HCT116 (cell line): ENCODE data around the gene CBX8. TPM values are rescaled to one million over a fixed set of nuclear protein-coding genes. Genes with fewer than 3 reads are reported as not detected.

Experiments used
- ATAC-seq: fragments of 200-7000 bp; cut with Tn5 transposase; 2 replicates; pipeline ENCODE4 v1.9.1; 2020; ENCODE audit warnings: mild to moderate bottlenecking, moderate library complexity
- BruUV-seq: library from RNA; stranded (reverse); fragments of 400-500 nt; replicated peaks from 2 replicates; lab custom pipeline; 2021; lab: Mats Ljungman, UMichigan
- CTCF ChIA-PET: fragments of 300-600 bp; sonication (Branson Sonifier 250); formaldehyde crosslinking; loops from one replicate; lab custom pipeline; 2021; ENCODE audit warnings: antibody characterized with exemption; lab: Charles Lee
- POLR2A ChIA-PET: fragments of 300-600, 350-600 bp; sonication (Branson Sonifier 250); formaldehyde crosslinking; loops from one replicate; lab custom pipeline; 2021; ENCODE audit warnings: antibody characterized with exemption; lab: Charles Lee
- RAD21 ChIA-PET, 2 experiments: fragments of 300-600 bp; sonication (Branson Sonifier 250); formaldehyde crosslinking; loops; one replicate each; lab custom pipeline; 2023; ENCODE audit warnings: low total read pairs in 2 of 2; ENCODE audit not compliant: uncharacterized antibody in 2 of 2, unreplicated experiment in 2 of 2, low non-redundant PET in 1 of 2; lab: Charles Lee
- DNase-seq: peaks from one replicate; pipeline ENCODE4 v3.0.0-alpha.2; 2010; ENCODE audit warnings: low read depth, low spot score
- H2AFZ ChIP-seq: fragments of 200-600 bp; shearing (Covaris generic), sonication (generic); 2 replicates; pipeline ENCODE4 v1.6.1; 2017; ENCODE audit warnings: low read depth, mixed run types, mixed read lengths, antibody characterized with exemption, low read length; ENCODE audit not compliant: poor library complexity, severe bottlenecking
- H3K27ac ChIP-seq: 2 replicates; pipeline ENCODE4 v1.5.1; 2012; ENCODE audit warnings: low read depth, low read length
- H3K27me3 ChIP-seq: fragments of 200-600 bp; sonication (generic); 2 replicates; pipeline ENCODE4 v1.6.1; 2016; ENCODE audit warnings: mixed run types, low read length, mixed read lengths; ENCODE audit not compliant: insufficient read depth
- H3K36me3 ChIP-seq, 2 experiments: fragments of 200-500 bp in 1 of 2; fragments of 200-600 bp in 1 of 2; sonication (Bioruptor generic) in 1 of 2; sonication (generic) in 1 of 2; 2 replicates each; pipeline versions ENCODE4 v1.5.1 to v1.6.1; 2014 to 2016; ENCODE audit warnings: low read length in 2 of 2, inconsistent platforms in 1 of 2, mixed read lengths in 1 of 2, mixed run types in 1 of 2; ENCODE audit not compliant: insufficient read depth in 2 of 2, control insufficient read depth in 1 of 2
- H3K4me1 ChIP-seq, 2 experiments: fragments of 200-600 bp in 1 of 2; sonication (generic) in 1 of 2; 2 replicates each; pipeline versions ENCODE4 v1.5.1 to v1.6.1; 2012 to 2017; ENCODE audit warnings: low read length in 2 of 2, inconsistent platforms in 1 of 2, mild to moderate bottlenecking in 1 of 2, mixed read lengths in 1 of 2, mixed run types in 1 of 2, moderate library complexity in 1 of 2; ENCODE audit not compliant: insufficient read depth in 2 of 2, control insufficient read depth in 1 of 2
- H3K4me2 ChIP-seq: fragments of 200-600 bp; sonication (generic); 2 replicates; pipeline ENCODE4 v1.6.1; 2017; ENCODE audit warnings: mixed run types, low read length, mixed read lengths
- H3K4me3 ChIP-seq, 2 experiments: fragments of 200-600 bp in 1 of 2; sonication (generic) in 1 of 2; replicated peaks in 1 of 2; 2 replicates each; pipeline ENCODE4 v1.5.1; 2011 to 2016; ENCODE audit warnings: low read length in 2 of 2, control low read depth in 1 of 2, low read depth in 1 of 2, mild to moderate bottlenecking in 1 of 2, mixed read lengths in 1 of 2, mixed run types in 1 of 2
- H3K79me2 ChIP-seq: fragments of 200-600 bp; sonication (generic); 2 replicates; pipeline ENCODE4 v1.6.1; 2017; ENCODE audit warnings: mild to moderate bottlenecking, mixed run types, low read length, moderate library complexity, mixed read lengths; ENCODE audit not compliant: insufficient read depth
- H3K9ac ChIP-seq: fragments of 200-600 bp; sonication (generic); 2 replicates; pipeline ENCODE4 v1.6.1; 2016; ENCODE audit warnings: low read length, mixed read lengths
- H3K9me2 ChIP-seq: fragments of 200-600 bp; sonication (generic), shearing (Covaris generic); 2 replicates; pipeline ENCODE4 v1.6.1; 2017; ENCODE audit warnings: mixed run types, mild to moderate bottlenecking, moderate library complexity; ENCODE audit not compliant: insufficient read depth
- H3K9me3 ChIP-seq, 2 experiments: fragments of 200-500 bp in 1 of 2; fragments of 200-600 bp in 1 of 2; sonication (Bioruptor generic) in 1 of 2; sonication (generic) in 1 of 2; 2 replicates each; pipeline ENCODE4 v1.6.1; 2014 to 2017; ENCODE audit warnings: low read length in 2 of 2, mixed read lengths in 2 of 2, inconsistent platforms in 1 of 2, low read depth in 1 of 2, mild to moderate bottlenecking in 1 of 2, mixed run types in 1 of 2, moderate library complexity in 1 of 2; ENCODE audit not compliant: control insufficient read depth in 1 of 2, insufficient read depth in 1 of 2
- H4K20me1 ChIP-seq: fragments of 200-600 bp; sonication (generic), shearing (Covaris generic); 2 replicates; pipeline ENCODE4 v1.6.1; 2017; ENCODE audit warnings: mixed run types, mild to moderate bottlenecking, moderate library complexity; ENCODE audit not compliant: insufficient read depth
- CBX3 ChIP-seq: IDR thresholded peaks from 2 replicates; pipeline ENCODE4 v1.6.1; 2012; ENCODE audit warnings: low read depth
- CEBPB ChIP-seq: IDR thresholded peaks from 2 replicates; pipeline ENCODE4 v1.6.1; 2012; ENCODE audit warnings: low read depth
- EGR1 ChIP-seq: IDR thresholded peaks from 2 replicates; pipeline ENCODE4 v1.6.1; 2012; ENCODE audit warnings: low read depth
- ELF1 ChIP-seq: IDR thresholded peaks from 2 replicates; pipeline ENCODE4 v1.6.1; 2012; ENCODE audit warnings: low read depth, borderline replicate concordance
- FOSL1 ChIP-seq: IDR thresholded peaks from 2 replicates; pipeline ENCODE4 v1.6.1; 2012; ENCODE audit warnings: low read depth
- JUND ChIP-seq: IDR thresholded peaks from 2 replicates; pipeline ENCODE4 v1.6.1; 2012
- POLR2A ChIP-seq: IDR thresholded peaks from 2 replicates; pipeline ENCODE4 v1.7.0; 2011; ENCODE audit warnings: borderline replicate concordance; ENCODE audit not compliant: insufficient read depth, insufficient read length; ENCODE audit errors: extremely low read depth
- POLR2AphosphoS5 ChIP-seq: IDR thresholded peaks from 2 replicates; pipeline ENCODE4 v1.6.1; 2011; ENCODE audit warnings: mild to moderate bottlenecking, low read depth, low read length, moderate library complexity
- SIN3A ChIP-seq: IDR thresholded peaks from 2 replicates; pipeline ENCODE4 v1.6.1; 2012; ENCODE audit warnings: low read depth
- SP1 ChIP-seq: IDR thresholded peaks from 2 replicates; pipeline ENCODE4 v1.6.1; 2012; ENCODE audit warnings: low read depth
- SRF ChIP-seq: IDR thresholded peaks from 2 replicates; pipeline ENCODE4 v1.6.1; 2012; ENCODE audit warnings: low read depth
- TCF7L2 ChIP-seq: IDR thresholded peaks from 2 replicates; pipeline ENCODE4 v1.7.0; 2011; ENCODE audit warnings: borderline replicate concordance, inconsistent platforms; ENCODE audit not compliant: insufficient read depth, insufficient read length; ENCODE audit errors: extremely low read depth
- YY1 ChIP-seq: IDR thresholded peaks from 2 replicates; pipeline ENCODE4 v1.6.1; 2011; ENCODE audit warnings: low read length, low read depth, moderate library complexity, mild to moderate bottlenecking; ENCODE audit not compliant: insufficient replicate concordance; ENCODE audit errors: extremely low read depth
- ZFX ChIP-seq: fragments of 450-650 bp; IDR thresholded peaks from 2 replicates; pipeline ENCODE4 v1.6.1; 2017
- ZNF274 ChIP-seq: fragments of 200-500 bp; sonication (Bioruptor generic); IDR thresholded peaks from 2 replicates; pipeline ENCODE4 v1.6.1; 2014; ENCODE audit warnings: mild to moderate bottlenecking, low read depth, low read length, inconsistent platforms
- intact Hi-C: fragments of 100-400 bp; cut with micrococcal nuclease; formaldehyde crosslinking; loops from 2 replicates; pipeline ENCODE4 v1.10.0; 2022
- total RNA-seq: library from RNA; stranded (reverse); gene quantifications from one replicate; pipeline ENCODE4 v1.2.1, GENCODE V29; 2021; ENCODE audit not compliant: unreplicated experiment
- TF ChIP-seq, protein P1 (sequence below): IDR thresholded peaks from 2 replicates; pipeline ENCODE4 v1.6.1; 2011; ENCODE audit warnings: mild to moderate bottlenecking, low read length, moderate library complexity; ENCODE audit not compliant: insufficient replicate concordance; ENCODE audit errors: extremely low read depth
- TF ChIP-seq, protein P2 (sequence below): IDR thresholded peaks from 2 replicates; pipeline ENCODE4 v1.6.1; 2012
- TF ChIP-seq, protein P3 (sequence below): IDR thresholded peaks from 2 replicates; pipeline ENCODE4 v1.6.1; 2012; ENCODE audit warnings: low read depth
- TF ChIP-seq, protein P4 (sequence below), 3 experiments: fragments of 200-600 bp in 1 of 3; sonication (generic) in 1 of 3; IDR thresholded peaks in 2 of 3; conservative IDR thresholded peaks in 1 of 3; 2 replicates each; pipeline ENCODE4 v1.5.1; 2012 to 2017; ENCODE audit warnings: low read depth in 2 of 3, low read length in 2 of 3, antibody characterized with exemption in 1 of 3, borderline replicate concordance in 1 of 3, control low read depth in 1 of 3, mild to moderate bottlenecking in 1 of 3, mixed read lengths in 1 of 3, mixed run types in 1 of 3, moderate library complexity in 1 of 3; ENCODE audit not compliant: insufficient read depth in 1 of 3

Gene CBX8
- total RNA-seq, 1 experiment from 2014 or later = 29.0 TPM

DNA sequence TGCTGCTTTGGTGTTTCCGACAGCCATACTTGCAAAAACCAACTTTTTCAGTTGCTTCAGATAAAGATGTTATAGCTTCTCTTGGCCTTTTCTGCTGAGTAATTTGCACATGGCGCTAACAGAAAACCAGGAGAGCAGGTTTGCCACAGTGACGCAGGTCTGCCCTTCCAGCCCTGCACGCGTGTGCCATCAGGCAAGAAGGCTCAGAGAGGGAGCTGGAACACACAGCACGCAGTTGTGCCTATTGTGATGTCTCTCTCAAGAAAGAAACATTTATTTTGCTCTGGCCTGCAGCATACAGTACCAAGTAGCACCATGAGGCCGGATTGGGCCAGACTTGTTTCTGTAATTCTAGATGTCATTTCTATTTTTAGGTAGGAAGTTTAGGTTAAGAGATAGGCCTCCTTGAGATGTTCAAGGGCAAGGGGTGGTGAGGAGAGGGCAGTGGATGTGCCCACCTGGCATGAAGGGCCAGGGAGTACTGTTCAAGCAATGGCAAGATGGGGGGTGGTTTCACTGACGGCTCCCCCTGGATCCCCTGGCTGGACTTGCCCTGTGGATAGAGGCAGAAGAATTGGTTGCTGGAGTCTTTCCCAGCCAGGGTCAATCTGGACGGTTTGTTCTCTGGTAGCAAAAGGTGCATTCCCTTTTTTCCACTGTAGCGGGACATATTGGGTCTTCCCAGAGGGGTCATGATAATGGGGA lies 17.1 kb downstream of the CBX8 start:
- H4K20me1 ChIP-seq = no peaks in the 10 kb centered on the region
- no peaks in the 10 kb centered on the region for H3K9me3 ChIP-seq
- H3K9me2 ChIP-seq = no peaks in the 10 kb centered on the region
- H3K27ac ChIP-seq = no peak overlapping the region
- H3K27me3 ChIP-seq = peaks cover 22% of the 10 kb centered on the region
- intact Hi-C loops = no loop called here
- H3K4me2 ChIP-seq = peak overlapping the region; percentile 93; the same call in 1 of the 2 replicates
- peaks cover 16% of the 10 kb centered on the region for H3K79me2 ChIP-seq
- peaks cover 12 to 22% of the 10 kb centered on the region in 2 experiments; a peak in 3 of 4 replicates for H3K36me3 ChIP-seq
- H3K4me3 ChIP-seq = no peak overlapping the region
- peaks cover 12 to 19% of the 10 kb centered on the region in 2 experiments for H3K4me1 ChIP-seq
- ChIA-PET POLR2A (interaction anchor here (0.9 kb wide), 1 partner anchor 17 kb away, joined by 7 read pairs; the partner anchor contains the start of gene CBX8), CTCF (no interaction called here), RAD21 (no interaction called here)
- BruUV-seq = no TSS peak
- no peak overlapping the region for H3K9ac ChIP-seq
- ATAC-seq (no peak), DNase-seq (no peak)
- TF ChIP-seq, protein P1, sequence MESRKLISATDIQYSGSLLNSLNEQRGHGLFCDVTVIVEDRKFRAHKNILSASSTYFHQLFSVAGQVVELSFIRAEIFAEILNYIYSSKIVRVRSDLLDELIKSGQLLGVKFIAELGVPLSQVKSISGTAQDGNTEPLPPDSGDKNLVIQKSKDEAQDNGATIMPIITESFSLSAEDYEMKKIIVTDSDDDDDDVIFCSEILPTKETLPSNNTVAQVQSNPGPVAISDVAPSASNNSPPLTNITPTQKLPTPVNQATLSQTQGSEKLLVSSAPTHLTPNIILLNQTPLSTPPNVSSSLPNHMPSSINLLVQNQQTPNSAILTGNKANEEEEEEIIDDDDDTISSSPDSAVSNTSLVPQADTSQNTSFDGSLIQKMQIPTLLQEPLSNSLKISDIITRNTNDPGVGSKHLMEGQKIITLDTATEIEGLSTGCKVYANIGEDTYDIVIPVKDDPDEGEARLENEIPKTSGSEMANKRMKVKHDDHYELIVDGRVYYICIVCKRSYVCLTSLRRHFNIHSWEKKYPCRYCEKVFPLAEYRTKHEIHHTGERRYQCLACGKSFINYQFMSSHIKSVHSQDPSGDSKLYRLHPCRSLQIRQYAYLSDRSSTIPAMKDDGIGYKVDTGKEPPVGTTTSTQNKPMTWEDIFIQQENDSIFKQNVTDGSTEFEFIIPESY = no peak
- TF ChIP-seq CBX3 (no peak), ZFX (no peak), CEBPB (no peak), YY1 (no peak), SIN3A (no peak), JUND (no peak), TCF7L2 (no peak), ZNF274 (no peak), SP1 (no peak), POLR2A (no peak), FOSL1 (no peak), EGR1 (no peak), SRF (no peak), ELF1 (no peak), POLR2AphosphoS5 (no peak)
- TF ChIP-seq, protein P2, sequence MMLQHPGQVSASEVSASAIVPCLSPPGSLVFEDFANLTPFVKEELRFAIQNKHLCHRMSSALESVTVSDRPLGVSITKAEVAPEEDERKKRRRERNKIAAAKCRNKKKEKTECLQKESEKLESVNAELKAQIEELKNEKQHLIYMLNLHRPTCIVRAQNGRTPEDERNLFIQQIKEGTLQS = no peak
- TF ChIP-seq, protein P3, sequence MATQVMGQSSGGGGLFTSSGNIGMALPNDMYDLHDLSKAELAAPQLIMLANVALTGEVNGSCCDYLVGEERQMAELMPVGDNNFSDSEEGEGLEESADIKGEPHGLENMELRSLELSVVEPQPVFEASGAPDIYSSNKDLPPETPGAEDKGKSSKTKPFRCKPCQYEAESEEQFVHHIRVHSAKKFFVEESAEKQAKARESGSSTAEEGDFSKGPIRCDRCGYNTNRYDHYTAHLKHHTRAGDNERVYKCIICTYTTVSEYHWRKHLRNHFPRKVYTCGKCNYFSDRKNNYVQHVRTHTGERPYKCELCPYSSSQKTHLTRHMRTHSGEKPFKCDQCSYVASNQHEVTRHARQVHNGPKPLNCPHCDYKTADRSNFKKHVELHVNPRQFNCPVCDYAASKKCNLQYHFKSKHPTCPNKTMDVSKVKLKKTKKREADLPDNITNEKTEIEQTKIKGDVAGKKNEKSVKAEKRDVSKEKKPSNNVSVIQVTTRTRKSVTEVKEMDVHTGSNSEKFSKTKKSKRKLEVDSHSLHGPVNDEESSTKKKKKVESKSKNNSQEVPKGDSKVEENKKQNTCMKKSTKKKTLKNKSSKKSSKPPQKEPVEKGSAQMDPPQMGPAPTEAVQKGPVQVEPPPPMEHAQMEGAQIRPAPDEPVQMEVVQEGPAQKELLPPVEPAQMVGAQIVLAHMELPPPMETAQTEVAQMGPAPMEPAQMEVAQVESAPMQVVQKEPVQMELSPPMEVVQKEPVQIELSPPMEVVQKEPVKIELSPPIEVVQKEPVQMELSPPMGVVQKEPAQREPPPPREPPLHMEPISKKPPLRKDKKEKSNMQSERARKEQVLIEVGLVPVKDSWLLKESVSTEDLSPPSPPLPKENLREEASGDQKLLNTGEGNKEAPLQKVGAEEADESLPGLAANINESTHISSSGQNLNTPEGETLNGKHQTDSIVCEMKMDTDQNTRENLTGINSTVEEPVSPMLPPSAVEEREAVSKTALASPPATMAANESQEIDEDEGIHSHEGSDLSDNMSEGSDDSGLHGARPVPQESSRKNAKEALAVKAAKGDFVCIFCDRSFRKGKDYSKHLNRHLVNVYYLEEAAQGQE = no peak
- TF ChIP-seq, protein P4, sequence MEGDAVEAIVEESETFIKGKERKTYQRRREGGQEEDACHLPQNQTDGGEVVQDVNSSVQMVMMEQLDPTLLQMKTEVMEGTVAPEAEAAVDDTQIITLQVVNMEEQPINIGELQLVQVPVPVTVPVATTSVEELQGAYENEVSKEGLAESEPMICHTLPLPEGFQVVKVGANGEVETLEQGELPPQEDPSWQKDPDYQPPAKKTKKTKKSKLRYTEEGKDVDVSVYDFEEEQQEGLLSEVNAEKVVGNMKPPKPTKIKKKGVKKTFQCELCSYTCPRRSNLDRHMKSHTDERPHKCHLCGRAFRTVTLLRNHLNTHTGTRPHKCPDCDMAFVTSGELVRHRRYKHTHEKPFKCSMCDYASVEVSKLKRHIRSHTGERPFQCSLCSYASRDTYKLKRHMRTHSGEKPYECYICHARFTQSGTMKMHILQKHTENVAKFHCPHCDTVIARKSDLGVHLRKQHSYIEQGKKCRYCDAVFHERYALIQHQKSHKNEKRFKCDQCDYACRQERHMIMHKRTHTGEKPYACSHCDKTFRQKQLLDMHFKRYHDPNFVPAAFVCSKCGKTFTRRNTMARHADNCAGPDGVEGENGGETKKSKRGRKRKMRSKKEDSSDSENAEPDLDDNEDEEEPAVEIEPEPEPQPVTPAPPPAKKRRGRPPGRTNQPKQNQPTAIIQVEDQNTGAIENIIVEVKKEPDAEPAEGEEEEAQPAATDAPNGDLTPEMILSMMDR (IDR thresholded peaks at IDR 0.05 in 2 of 3, conservative IDR thresholded peaks at IDR 0.05 in 1 of 3; ENCODE audit: borderline replicate concordance in 1 of 3, insufficient read depth in 1 of 3, low read depth in 2 of 3, low read length in 2 of 3) = no peak
- H2AFZ ChIP-seq = no peak overlapping the region
